Neural cell (in vitro differentiated cells): Measurements from ENCODE around the gene BRF1. TPM values are rescaled to one million over a fixed set of nuclear protein-coding genes. Genes with fewer than 3 reads are reported as not detected.

Source experiments
- H2AFZ ChIP-seq: fragments of 200-600, 300-800 bp; sonication (generic), shearing (Covaris generic); 2 replicates; pipeline ENCODE4 v1.6.0; 2014; ENCODE audit warnings: low read depth, mild to moderate bottlenecking, antibody characterized with exemption, low read length, moderate library complexity
- H3F3A ChIP-seq: fragments of 200-600 bp; shearing (Covaris generic); 2 replicates; pipeline ENCODE4 v1.6.1; 2016; ENCODE audit warnings: mild to moderate bottlenecking, moderate library complexity, mixed read lengths, antibody characterized with exemption, low read length; ENCODE audit not compliant: insufficient read depth, poor library complexity, severe bottlenecking
- H3K27ac ChIP-seq: fragments of 200-600, 300-800 bp; sonication (generic), shearing (Covaris generic); 2 replicates; pipeline ENCODE4 v1.5.1; 2014; ENCODE audit warnings: mild to moderate bottlenecking, low read length, moderate library complexity
- H3K27me3 ChIP-seq: fragments of 300-800, 200-600 bp; sonication (generic), shearing (Covaris generic); 2 replicates; pipeline ENCODE4 v1.6.0; 2014; ENCODE audit warnings: mild to moderate bottlenecking, low read depth, low read length, moderate library complexity; ENCODE audit not compliant: insufficient read depth
- H3K36me3 ChIP-seq: fragments of 300-800, 200-600 bp; sonication (generic), shearing (Covaris generic); 2 replicates; pipeline ENCODE4 v1.5.1; 2014; ENCODE audit warnings: mild to moderate bottlenecking, antibody characterized with exemption, low read length, moderate library complexity; ENCODE audit not compliant: insufficient read depth
- H3K4me2 ChIP-seq: fragments of 300-800, 200-600 bp; sonication (generic), shearing (Covaris generic); 2 replicates; pipeline ENCODE4 v1.6.0; 2014; ENCODE audit warnings: mild to moderate bottlenecking, low read length
- H3K4me3 ChIP-seq: fragments of 300-800, 200-600 bp; sonication (generic), shearing (Covaris generic); 2 replicates; pipeline ENCODE4 v1.5.1; 2014; ENCODE audit warnings: mild to moderate bottlenecking, low read length, moderate library complexity
- H3K79me2 ChIP-seq: fragments of 200-600 bp; shearing (Covaris generic); replicated peaks from 2 replicates; pipeline ENCODE4 v1.6.0; 2014; ENCODE audit warnings: mild to moderate bottlenecking, low read length, moderate library complexity; ENCODE audit not compliant: insufficient read depth
- H3K9ac ChIP-seq: fragments of 300-800, 200-600 bp; sonication (generic), shearing (Covaris generic); 2 replicates; pipeline ENCODE4 v1.6.1; 2016; ENCODE audit warnings: mild to moderate bottlenecking, low read length, mixed read lengths
- H3K9me2 ChIP-seq: fragments of 200-600 bp; shearing (Covaris generic); 2 replicates; pipeline ENCODE4 v1.6.1; 2016; ENCODE audit warnings: mild to moderate bottlenecking, low read length, mixed read lengths; ENCODE audit not compliant: insufficient read depth
- H3K9me3 ChIP-seq: fragments of 200-600, 300-800 bp; sonication (generic), shearing (Covaris generic); 2 replicates; pipeline ENCODE4 v1.6.1; 2016; ENCODE audit warnings: mild to moderate bottlenecking, mixed run types, low read length, moderate library complexity, mixed read lengths
- H4K20me1 ChIP-seq: fragments of 200-600 bp; shearing (Covaris generic); 2 replicates; pipeline ENCODE4 v1.6.1; 2016; ENCODE audit warnings: mild to moderate bottlenecking, mixed run types; ENCODE audit not compliant: insufficient read depth
- EP300 ChIP-seq: fragments of 450-650 bp; conservative IDR thresholded peaks from 2 replicates; pipeline ENCODE4 v1.6.1; 2014; ENCODE audit warnings: antibody characterized with exemption, mild to moderate bottlenecking, moderate library complexity; ENCODE audit not compliant: poor library complexity, severe bottlenecking
- EZH2 ChIP-seq: fragments of 200-600, 300-800 bp; shearing (Covaris generic), sonication (generic); IDR thresholded peaks from 2 replicates; pipeline ENCODE4 v1.6.1; 2014; ENCODE audit warnings: antibody characterized with exemption, low read length, borderline replicate concordance, mild to moderate bottlenecking; ENCODE audit not compliant: insufficient read depth, poor library complexity, severe bottlenecking
- MXI1 ChIP-seq: fragments of 450-650 bp; conservative IDR thresholded peaks from 2 replicates; pipeline ENCODE4 v1.6.1; 2014; ENCODE audit warnings: antibody characterized with exemption, mild to moderate bottlenecking; ENCODE audit not compliant: poor library complexity, severe bottlenecking
- POLR2AphosphoS5 ChIP-seq: IDR thresholded peaks from 2 replicates; pipeline ENCODE4 v1.6.1; 2012
- RAD21 ChIP-seq: fragments of 450-650 bp; conservative IDR thresholded peaks from 2 replicates; pipeline ENCODE4 v1.6.1; 2014; ENCODE audit warnings: antibody characterized with exemption, mild to moderate bottlenecking, moderate library complexity
- SMC3 ChIP-seq: fragments of 450-650 bp; conservative IDR thresholded peaks from 2 replicates; pipeline ENCODE4 v1.6.1; 2014; ENCODE audit warnings: antibody characterized with exemption, mild to moderate bottlenecking, moderate library complexity; ENCODE audit not compliant: poor library complexity
- TAF1 ChIP-seq: IDR thresholded peaks from 2 replicates; pipeline ENCODE4 v1.6.1; 2012; ENCODE audit warnings: low read depth
- polyA plus RNA-seq: library from polyadenylated mRNA; depleted of rRNA; stranded (reverse); fragments of >200 nt; gene quantifications from 2 replicates; pipeline ENCODE4 v1.2.3, GENCODE V29; 2014
- TF ChIP-seq, protein P1 (sequence below): IDR thresholded peaks from 2 replicates; pipeline ENCODE4 v1.6.1; 2012; ENCODE audit warnings: borderline replicate concordance
- TF ChIP-seq, protein P2 (sequence below): fragments of 450-650 bp; IDR thresholded peaks from 2 replicates; pipeline ENCODE4 v1.5.1; 2014; ENCODE audit warnings: antibody characterized with exemption, mild to moderate bottlenecking, moderate library complexity; ENCODE audit not compliant: poor library complexity, severe bottlenecking

BRF1 gene
- polyA plus RNA-seq, 1 donor from 2014 or later = 69.4 TPM

DNA sequence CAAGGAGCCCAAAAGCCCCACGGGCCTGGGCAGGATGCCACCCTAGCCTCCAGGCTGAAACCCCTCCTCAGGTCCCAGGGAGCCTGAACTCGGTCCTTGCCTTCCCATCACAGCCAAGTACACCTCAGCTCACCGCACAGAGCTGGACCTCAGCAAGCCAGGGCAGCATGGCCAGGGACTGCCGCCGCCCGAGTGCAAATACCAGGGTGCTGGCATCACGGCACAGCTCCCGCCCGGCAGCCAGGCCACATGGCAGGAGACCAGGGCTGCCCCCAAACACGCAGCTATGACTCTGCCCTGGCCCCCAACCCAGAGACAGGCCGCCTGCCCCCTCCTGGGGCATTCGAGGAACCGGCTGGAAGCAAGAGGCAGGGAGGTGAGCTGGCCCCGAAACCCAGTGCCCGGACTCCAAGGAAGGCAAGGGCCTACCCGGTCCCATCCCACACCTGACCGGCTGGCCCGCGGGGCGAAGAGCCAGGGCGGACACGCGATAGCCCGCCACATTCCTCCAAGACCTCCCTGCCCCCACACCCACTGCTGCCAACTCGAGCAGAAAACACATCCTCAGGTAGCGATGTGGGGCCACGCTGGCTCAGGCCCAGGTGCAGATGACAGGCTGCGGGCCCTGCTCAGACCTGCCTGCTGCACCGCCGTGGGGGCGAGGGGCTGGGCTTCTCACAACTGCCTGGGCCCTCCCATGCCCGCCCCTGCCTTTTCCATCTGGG is 134.9 kb downstream of the BRF1 start:
- Histone ChIP-seq H2AFZ (no peak overlapping the region), H3K9ac (no peak overlapping the region), H3K9me2 (no peaks in the 10 kb centered on the region), H3K27me3 (peaks cover 5% of the 10 kb centered on the region), H4K20me1 (no peaks in the 10 kb centered on the region), H3F3A (no peaks in the 10 kb centered on the region), H3K4me3 (peak overlapping the region; percentile 53), H3K79me2 (no peaks in the 10 kb centered on the region), H3K36me3 (no peaks in the 10 kb centered on the region), H3K9me3 (no peaks in the 10 kb centered on the region), H3K27ac (no peak overlapping the region), H3K4me2 (no peak overlapping the region)
- TF ChIP-seq RAD21 = no peak
- TF ChIP-seq MXI1 = no peak
- no peak for TF ChIP-seq EZH2
- TF ChIP-seq SMC3 = no peak
- TF ChIP-seq, protein P1, sequence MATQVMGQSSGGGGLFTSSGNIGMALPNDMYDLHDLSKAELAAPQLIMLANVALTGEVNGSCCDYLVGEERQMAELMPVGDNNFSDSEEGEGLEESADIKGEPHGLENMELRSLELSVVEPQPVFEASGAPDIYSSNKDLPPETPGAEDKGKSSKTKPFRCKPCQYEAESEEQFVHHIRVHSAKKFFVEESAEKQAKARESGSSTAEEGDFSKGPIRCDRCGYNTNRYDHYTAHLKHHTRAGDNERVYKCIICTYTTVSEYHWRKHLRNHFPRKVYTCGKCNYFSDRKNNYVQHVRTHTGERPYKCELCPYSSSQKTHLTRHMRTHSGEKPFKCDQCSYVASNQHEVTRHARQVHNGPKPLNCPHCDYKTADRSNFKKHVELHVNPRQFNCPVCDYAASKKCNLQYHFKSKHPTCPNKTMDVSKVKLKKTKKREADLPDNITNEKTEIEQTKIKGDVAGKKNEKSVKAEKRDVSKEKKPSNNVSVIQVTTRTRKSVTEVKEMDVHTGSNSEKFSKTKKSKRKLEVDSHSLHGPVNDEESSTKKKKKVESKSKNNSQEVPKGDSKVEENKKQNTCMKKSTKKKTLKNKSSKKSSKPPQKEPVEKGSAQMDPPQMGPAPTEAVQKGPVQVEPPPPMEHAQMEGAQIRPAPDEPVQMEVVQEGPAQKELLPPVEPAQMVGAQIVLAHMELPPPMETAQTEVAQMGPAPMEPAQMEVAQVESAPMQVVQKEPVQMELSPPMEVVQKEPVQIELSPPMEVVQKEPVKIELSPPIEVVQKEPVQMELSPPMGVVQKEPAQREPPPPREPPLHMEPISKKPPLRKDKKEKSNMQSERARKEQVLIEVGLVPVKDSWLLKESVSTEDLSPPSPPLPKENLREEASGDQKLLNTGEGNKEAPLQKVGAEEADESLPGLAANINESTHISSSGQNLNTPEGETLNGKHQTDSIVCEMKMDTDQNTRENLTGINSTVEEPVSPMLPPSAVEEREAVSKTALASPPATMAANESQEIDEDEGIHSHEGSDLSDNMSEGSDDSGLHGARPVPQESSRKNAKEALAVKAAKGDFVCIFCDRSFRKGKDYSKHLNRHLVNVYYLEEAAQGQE = no peak
- TF ChIP-seq, protein P2, sequence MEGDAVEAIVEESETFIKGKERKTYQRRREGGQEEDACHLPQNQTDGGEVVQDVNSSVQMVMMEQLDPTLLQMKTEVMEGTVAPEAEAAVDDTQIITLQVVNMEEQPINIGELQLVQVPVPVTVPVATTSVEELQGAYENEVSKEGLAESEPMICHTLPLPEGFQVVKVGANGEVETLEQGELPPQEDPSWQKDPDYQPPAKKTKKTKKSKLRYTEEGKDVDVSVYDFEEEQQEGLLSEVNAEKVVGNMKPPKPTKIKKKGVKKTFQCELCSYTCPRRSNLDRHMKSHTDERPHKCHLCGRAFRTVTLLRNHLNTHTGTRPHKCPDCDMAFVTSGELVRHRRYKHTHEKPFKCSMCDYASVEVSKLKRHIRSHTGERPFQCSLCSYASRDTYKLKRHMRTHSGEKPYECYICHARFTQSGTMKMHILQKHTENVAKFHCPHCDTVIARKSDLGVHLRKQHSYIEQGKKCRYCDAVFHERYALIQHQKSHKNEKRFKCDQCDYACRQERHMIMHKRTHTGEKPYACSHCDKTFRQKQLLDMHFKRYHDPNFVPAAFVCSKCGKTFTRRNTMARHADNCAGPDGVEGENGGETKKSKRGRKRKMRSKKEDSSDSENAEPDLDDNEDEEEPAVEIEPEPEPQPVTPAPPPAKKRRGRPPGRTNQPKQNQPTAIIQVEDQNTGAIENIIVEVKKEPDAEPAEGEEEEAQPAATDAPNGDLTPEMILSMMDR = no peak
- TF ChIP-seq TAF1 = no peak
- TF ChIP-seq POLR2AphosphoS5 = no peak
- TF ChIP-seq EP300 = no peak

DNA sequence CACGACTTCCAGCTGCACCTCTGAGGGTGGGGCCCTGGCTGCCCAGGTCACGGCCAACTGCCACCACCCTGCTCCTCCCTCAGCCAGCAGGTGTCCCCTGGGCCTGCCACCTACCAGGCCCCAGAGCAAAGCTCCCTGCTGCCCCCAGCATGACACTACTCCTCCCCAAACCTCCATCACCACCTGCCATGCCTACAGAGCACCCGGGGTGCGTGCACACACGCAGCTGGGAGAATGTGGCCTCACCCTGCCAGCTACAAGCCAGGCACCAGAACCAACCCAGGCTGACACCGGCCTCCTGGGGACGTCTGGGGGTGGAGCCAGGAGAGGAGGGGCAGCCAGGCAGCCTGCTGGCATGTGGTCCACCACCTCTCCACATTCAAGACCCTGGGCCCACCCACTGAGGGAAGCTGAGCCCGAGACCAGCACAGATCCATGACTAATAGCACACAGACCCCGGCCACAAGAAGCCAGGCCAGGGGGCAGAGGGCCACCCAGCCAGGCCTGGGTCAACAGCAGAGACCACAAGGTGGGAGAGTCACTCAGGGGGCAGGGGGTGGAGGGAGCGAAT is 135.6 kb downstream of the BRF1 start:
- no peaks in the 10 kb centered on the region for H3K36me3 ChIP-seq
- H2AFZ ChIP-seq = no peak overlapping the region
- no peaks in the 10 kb centered on the region for H4K20me1 ChIP-seq
- H3K9ac ChIP-seq = no peak overlapping the region
- peaks cover 5% of the 10 kb centered on the region for H3K27me3 ChIP-seq
- H3K9me2 ChIP-seq = no peaks in the 10 kb centered on the region
- no peak overlapping the region for H3K27ac ChIP-seq
- no peaks in the 10 kb centered on the region for H3K9me3 ChIP-seq
- no peak overlapping the region for H3K4me2 ChIP-seq
- H3K79me2 ChIP-seq = no peaks in the 10 kb centered on the region
- H3F3A ChIP-seq = no peaks in the 10 kb centered on the region
- H3K4me3 ChIP-seq = no peak overlapping the region
- TF ChIP-seq POLR2AphosphoS5 (no peak), RAD21 (no peak), SMC3 (no peak)
- TF ChIP-seq, protein P1 = no peak
- TF ChIP-seq, protein P2 = no peak
